Sigmoid colon (tissue), 4 donors: ENCODE results near the gene GAS6.

Source experiments
- CTCF ChIP-seq, 4 experiments: fragments of 450-650 bp in 3 of 4; fragments of 200-600 bp in 1 of 4; IDR thresholded peaks; one replicate each; pipeline ENCODE4 v1.5.1; 2016 to 2019; ENCODE audit warnings: antibody characterized with exemption in 4 of 4, mild to moderate bottlenecking in 3 of 4, moderate library complexity in 2 of 4
- EP300 ChIP-seq, 4 donors: sonication (generic); formaldehyde crosslinking; IDR thresholded peaks; one replicate each; pipeline ENCODE4 v1.6.1; 2017; ENCODE audit warnings: antibody characterized with exemption in 4 of 4
- POLR2A ChIP-seq, 2 donors: fragments of 450-650 bp; IDR thresholded peaks; one replicate each; pipeline ENCODE4 v1.6.1; 2016; ENCODE audit warnings: antibody characterized with exemption in 2 of 2, mild to moderate bottlenecking in 2 of 2, moderate library complexity in 2 of 2
- POLR2AphosphoS5 ChIP-seq, 4 donors: sonication (generic); formaldehyde crosslinking; IDR thresholded peaks; one replicate each; pipeline ENCODE4 v1.6.1; 2017; ENCODE audit warnings: antibody characterized with exemption in 4 of 4

- TF ChIP-seq POLR2A (IDR thresholded peaks at IDR 0.05) (no peak), CTCF (IDR thresholded peaks at IDR 0.05) (no peak), EP300 (IDR thresholded peaks at IDR 0.05) (no peak), POLR2AphosphoS5 (IDR thresholded peaks at IDR 0.05) (no peak)
Observed at GRCh38 chr13:113845723-113846635, 17.9 kb downstream of the GAS6 start.
